Stimulated activated CD4-positive, alpha-beta T cell treated with anti-CD3 and anti-CD28 coated beads, Interleukin-15, amount 100 ng/mL, for 1 hour (primary cell): ENCODE data around the gene ZNF234.
"Not testable (repeated sequence)": the region's sequence is repeated elsewhere in the genome, so short reads cannot be mapped to it uniquely, and the experiment has no call there.

ENCODE experiments used
- DNase-seq, 2 donors: peaks; one replicate each; pipeline ENCODE4 v3.0.0-alpha.2; 2020; ENCODE audit warnings: low read depth in 1 of 2, low spot score in 1 of 2

The ZNF234 gene

DNA sequence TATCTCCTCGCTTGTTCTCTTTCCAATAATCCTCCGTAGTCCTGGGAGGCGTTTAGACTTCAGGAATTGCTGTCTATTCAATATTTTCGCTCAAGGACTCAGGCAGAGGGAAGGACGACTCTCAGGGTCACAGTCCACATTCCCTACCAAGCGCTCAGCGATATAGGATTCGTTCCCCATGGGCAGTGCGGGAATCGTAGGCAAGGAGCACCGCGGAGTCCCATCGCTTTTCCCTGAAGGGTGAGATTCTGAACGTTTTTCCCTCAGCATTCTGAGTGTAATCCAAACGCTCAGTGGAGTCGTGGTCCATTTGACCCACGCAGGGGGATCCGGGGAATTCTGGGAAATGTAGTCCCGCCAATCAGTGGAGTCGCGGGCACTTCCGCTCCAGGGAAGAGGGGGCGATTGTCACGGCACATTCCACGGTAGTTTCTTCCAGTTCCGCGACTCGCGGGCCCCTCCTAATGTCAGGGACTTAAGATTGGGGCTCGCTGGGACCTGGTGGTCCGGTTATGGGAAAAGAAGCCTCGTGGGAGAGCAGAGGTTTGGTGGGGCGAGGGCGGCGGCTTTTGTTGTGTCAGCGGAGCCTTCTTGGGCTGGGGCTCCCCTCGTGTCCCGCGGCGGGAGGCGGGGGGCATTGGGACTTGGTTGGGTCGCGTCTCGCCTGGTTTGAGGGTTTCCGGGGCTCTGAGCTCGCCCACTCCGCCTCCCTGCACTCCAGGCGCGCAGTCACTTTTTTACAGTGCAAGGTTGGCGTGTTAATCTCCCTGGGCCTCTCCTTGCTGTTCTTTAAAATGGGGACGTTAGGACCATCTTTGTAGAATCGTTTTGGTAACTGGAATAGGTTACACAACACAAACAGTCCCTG is at the start of gene ZNF234:
TSS of gene ZNF234 (plus strand) at position 364 of the 868 bp plus-strand sequence. CDS start 3,079 bp downstream, outside the sequence.
- peak; percentile 36 to 52 for DNase-seq

DNA sequence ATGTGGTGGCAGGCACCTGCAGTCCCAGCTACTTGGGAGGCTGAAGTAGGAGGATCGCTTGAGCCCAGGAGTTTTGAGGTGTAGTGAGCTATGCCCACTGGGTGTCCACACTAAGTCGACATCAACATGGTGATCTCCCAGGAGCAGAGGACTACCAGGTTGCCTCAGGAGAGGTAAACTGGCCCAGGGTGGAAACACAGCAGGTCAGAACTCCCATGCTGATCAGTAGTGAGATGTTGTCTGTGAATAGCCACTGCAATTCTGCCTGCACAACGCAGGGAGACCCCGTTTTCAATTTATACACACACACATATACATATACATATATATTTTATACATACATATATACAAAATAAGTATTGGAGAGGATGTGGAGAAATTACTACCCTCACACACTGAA is 49.2 kb upstream of the ZNF234 start:
- no peak for DNase-seq

DNA sequence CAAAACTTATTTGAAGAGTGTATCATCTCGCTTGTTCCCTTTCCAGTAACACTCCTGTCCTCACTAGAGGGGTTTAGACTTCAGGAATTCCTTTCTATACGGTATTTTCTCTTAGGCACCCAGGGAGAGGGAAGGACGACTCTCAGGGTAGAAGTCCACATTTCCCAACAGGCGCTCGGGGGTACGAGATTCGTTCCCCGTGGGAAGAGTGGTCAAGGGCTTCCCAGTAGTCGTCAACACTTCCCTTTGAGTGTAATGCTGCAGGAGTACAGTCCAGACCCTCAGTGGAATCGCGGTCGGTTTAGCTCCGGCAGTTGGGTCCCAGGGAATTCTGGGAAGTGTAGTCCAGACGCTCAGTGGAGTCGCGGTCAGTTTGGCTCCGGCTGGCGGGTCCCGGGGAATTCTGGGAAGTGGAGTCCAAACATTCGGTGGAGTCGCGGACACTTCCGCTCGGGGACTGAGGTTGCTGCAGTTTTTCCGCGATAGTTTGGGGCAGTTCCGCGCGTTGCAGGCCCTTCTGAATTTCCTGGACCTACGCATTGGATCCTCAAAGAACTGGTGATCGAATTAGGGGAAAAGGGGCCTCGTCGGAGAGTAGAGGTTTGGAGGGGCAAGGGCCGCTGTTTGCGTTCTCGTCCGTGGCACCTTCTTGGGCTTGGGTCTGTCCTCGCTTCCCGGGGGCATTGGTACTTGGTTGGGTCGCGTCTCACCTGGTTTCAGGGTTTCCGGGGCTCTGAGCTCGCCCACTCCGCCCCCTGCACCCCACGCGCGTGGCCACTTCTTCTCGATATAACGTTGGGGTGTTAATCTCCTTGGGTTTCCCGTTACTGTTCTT is 47.2 kb upstream of the ZNF234 start, which contains the start of gene ZNF224:
TSS of gene ZNF224 (plus strand) at position 431 of the 835 bp plus-strand sequence. CDS start 3,513 bp downstream, outside the sequence.
- peak; percentile 55 to 58 for DNase-seq

DNA sequence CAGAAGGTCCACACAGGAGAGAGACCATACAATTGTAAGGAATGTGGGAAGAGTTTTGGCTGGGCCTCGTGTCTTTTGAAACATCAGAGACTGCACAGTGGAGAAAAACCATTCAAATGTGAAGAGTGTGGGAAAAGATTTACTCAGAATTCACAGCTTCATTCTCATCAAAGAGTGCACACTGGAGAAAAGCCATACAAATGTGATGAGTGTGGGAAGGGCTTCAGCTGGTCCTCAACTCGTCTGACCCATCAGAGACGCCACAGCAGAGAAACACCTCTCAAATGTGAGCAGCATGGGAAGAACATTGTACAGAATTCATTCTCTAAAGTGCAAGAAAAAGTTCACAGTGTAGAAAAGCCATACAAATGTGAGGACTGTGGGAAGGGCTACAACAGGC is 33.6 kb upstream of the ZNF234 start:
- no peak for DNase-seq

DNA sequence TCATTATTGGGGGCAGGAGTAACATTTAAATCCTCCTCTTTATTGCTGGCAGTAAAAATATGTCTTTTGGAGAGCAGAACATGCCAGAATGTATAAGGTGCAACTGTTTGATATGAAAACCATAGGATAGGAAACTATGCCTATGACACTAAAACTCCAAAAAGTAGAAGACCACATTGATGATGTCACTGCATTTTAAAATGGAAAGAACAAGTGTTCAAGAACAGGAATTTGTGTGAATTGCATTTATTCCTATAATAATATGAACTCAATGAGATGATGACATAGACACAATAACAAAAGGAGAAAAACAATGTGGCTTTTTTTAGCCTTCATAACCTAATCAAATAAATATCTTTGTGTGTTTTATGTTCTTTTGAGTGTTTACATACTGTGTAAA is 31.9 kb upstream of the ZNF234 start:
- DNase-seq: no peak

DNA sequence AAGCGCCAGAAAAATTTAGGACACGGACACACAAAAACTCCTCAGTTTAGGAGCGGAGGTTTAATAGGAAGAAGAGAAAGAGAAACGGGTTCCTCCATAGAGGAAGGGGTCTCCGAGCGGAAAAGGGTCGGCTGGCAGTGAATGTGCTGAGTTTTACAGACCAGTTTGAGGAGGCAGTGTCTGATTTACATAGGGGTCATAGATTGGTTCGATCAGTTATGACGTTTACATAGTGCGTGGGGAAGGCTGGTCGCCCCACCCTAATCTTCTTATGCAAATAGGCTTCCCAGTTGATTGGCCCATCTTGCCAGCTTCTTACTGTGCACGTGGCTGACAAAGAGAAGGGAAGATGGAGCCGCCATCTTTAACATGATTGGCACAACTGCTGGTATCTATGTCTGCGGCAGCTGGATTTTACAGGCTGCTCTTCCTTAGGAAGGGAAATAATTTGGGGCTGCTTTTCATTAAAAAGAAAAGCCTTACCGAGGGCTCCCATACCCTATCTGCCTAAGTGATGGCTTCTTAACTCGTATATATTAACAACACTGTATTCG is 29.4 kb upstream of the ZNF234 start:
- no peak for DNase-seq

DNA sequence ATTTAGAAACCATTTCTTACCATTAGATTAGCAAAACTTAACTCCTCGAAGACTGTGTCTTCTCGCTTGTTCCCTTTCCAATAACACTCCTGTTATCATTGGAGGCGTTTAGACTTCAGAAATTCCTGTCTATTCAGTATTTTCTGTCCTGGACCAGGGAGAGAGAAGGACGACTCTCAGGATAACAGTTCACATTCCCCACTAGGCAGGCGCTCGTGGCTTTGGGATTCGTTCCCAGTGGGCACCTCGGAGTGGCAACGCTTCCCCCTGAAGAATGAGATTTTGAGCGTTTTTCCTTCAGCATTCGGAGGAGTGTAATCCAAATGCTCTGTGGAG is 28.6 kb upstream of the ZNF234 start:
- DNase-seq: no peak

DNA sequence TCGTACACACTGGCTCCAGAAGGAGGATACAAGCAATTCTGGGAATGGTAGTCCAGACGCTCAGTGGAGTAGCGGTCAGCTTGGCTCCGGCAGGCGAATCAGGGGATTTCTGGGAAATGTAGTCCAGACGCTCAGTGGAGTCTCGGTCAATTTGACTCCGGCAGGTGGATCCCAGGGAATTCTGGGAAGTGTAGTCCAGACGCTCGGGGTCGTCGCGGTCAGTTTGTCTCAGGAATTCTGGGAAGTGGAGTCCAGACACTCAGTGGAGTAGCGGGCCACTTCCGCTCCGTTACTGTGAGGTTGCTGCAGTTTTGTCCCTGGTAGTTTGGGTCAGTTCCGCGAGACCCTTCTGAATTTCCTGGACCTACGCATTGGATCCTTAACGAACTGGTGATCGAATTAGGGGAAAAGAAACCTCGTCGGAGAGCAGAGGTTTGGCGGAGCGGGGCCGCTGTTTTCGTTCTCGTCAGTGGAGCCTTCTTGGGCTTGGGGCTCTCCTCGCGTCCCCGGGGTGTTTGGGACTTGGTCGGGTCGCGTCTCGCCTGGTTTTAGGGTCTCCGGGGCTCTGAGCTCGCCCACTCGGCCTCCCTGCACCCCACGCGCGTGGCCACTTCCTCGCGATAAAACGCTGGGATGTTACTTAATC is 28.1 kb upstream of the ZNF234 start, which contains the start of gene ZNF225:
TSS of gene ZNF225 (plus strand) at position 262 of the 646 bp plus-strand sequence. CDS start 2,429 bp downstream, outside the sequence.
- DNase-seq: peak; percentile 56 to 58

DNA sequence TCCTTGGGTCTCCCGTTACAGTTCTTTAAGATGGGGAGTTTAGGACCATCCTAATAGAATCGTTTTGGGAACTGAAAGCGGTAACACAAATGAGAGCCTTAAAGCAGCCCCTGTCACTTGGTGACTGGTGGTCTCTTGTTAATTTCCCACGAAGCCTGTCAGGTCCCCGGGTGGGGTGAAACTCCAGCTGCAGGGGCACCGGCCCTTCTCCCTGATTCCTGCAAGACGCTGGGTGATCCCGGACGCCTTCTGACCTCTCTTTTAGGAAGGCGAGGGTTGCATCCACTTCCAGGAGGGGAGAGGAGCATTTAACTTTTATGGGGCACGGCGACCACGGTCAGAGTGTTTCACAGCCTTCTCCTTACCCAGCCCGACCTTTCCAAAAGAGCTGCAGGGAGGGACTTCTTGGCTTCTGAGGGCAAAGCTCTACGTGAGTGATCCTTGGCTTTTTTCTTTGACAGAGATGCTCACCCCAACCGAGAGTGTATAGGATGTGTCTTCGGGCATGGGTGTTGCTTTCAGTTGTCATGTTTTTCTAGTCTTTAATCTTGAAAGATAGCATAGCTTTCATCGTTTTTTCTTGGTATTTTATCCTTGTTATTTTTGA is 27.5 kb upstream of the ZNF234 start:
- no peak for DNase-seq

DNA sequence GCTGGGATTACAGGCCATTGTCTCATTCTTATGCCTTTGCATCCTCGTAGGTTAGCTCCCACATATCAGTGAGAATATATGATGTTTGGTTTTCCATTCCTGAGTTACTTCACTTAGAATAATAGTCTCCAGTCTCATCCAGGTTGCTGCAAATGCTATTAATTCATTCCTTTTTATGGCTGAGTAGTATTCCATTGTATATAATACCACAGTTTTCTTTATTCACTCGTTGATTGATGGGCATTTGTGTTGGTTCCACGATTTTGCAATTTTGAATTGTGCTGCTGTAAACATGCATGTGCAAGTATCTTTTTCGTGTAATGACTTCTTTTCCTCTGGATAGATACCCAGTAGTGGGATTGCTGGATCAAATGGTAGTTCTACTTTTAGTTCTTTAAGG is 20.2 kb upstream of the ZNF234 start:
- DNase-seq: not testable (repeated sequence)

DNA sequence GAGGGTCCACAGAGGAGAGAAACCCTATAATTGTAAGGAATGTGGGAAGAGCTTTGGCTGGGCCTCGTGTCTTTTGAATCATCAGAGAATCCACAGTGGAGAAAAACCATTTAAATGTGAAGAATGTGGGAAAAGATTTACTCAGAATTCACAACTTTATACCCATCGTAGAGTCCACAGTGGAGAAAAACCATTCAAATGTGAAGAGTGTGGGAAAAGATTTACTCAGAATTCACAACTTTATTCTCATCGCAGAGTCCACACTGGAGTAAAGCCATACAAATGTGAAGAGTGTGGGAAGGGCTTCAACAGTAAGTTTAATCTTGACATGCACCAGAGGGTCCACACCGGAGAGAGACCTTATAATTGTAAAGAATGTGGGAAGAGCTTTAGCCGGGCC is 9.4 kb upstream of the ZNF234 start:
- DNase-seq: no peak

DNA sequence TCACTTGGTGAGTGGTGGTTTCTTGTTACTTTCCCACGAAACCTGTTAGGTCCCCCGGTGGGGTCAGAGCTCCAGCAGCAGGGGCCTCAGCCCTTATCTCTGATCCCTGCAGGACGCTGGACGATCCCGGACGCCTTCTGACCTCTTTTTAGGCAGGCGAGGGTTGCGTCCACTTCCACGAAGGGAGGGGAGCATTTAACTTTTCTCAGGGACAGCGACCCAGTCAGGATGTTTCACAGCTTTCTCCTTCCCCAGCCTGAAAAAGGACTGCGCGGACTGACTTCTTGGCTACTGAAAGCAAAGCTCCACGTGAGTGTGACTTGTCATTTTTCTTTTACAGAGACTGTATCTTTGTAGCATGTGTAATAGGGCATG is 692 bp downstream of the ZNF234 start:
- no peak for DNase-seq

DNA sequence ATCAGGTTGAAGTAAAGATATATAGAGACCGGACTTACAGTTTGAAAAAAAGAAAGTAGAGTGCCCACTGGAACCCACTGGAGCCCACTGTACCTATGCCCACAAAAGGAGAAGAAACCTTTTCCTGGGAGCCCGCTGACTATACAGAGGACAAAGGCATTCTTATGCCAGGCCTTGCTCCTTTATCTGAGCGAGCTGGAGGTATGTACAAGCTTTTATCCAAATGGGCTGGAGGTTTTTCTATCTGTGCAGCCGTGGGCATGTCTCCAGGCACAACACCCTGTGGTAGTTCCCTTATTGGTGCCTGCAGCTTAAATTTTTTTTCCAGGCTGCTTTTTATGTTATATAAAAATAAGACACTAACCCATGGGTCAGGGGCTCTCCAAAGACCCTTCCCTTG is 8.4 kb downstream of the ZNF234 start:
- no peak for DNase-seq

DNA sequence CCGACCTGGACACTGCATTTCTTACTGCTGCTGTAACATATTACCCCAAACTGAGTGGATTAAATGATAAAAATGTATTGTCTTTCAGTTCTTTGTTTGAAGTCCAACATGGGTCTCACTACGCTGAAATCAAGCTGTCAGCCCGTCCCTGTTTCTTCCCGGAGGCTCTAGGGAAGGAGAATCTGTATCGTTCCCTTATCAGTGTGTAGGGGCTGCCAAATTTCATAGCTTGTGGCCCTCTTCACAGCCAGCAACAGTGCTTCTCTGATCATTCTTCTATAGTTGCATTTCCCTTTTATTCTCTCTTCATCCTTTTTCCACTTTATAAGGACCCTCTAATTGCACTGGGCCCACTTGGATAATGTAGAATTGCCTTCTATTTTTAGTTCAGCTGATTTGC is 10.1 kb downstream of the ZNF234 start:
- no peak for DNase-seq

DNA sequence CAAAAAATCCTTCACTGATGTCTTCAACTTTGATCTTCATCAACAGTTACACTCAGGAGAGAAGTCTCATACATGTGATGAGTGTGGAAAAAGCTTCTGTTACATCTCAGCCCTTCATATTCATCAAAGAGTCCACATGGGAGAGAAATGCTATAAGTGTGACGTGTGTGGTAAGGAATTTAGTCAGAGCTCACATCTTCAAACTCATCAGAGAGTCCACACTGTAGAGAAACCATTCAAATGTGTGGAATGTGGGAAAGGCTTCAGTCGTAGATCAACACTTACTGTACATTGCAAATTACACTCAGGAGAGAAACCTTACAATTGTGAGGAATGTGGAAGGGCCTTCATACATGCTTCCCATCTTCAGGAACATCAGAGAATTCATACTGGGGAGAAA is 15.1 kb downstream of the ZNF234 start:
- no peak for DNase-seq

DNA sequence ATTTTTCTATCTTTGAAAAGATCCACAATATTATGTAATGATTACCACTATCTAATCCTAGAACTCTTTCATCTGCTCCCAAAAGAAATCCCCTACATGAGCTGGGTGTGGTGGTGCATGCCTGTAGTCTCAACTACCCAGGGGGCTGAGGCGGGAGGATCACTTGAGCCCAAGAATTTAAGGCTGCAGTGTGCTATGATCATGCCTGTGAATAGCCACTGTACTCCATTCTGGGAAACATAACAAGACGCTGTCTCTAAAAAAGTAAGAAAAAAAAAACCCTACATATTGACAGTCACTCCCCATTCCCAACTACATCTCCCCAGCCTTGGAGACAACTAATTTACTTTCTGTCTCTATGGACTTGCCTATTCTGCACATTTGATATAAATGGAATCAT is 22.4 kb downstream of the ZNF234 start:
- no peak for DNase-seq

DNA sequence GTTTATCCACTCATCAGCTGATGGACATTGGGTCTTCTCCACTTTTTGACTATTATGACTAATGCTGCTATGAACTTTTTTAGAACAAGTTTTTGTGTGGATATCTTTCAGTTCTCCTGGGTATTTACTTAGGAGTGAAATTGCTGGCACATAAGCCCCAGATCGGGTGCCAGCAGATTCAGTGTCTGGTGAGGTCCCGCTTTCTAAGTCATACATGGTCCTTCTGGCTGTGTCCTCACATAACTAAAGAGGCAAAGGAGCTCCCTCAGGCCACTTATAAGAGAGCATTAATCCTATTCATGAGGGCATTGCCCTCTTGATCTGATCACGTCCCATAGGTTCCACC is 22.9 kb downstream of the ZNF234 start:
- no peak for DNase-seq

DNA sequence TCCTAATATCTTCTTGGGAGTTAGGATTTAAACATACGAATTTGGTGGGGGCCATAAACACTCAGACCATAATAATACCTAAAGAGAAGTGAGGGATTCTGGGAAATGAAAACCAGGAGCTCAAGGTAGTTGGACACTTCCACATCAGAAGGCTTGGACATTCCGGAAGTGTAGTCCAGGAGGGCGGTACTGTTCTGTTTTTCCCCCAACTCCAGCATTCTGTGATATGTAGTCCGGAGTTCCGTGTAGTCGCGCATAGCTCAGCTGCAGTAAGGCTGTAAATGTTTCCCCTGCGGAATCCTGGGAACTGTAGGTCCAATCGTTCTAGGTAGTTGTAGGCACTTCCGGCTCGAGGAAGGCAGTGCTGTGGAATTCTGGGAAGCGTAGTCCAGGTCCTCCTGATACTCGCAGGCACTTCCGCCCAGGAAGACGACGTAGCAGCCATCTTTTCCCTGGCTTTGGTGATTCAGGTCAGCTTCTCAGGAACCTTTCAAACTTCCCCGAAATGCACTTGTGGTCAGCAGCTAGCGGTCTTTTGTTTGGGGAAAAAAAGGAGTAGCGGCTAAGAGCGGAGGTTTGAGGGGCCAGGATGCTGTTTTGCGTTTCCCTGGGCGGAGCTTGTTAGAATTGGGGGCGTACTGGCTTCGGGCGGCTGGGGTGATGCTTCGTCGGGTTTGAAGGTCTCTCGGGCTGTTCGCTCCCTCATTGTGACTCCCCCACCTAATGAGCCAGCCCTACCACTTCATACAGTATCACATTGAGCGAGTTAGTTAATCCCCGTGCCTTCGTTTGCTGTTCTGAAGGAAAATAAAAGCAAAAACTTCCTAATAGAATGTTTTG is 23.5 kb downstream of the ZNF234 start, which contains the start of gene ZNF226:
TSS of gene ZNF226 (plus strand) at position 428 of the 840 bp plus-strand sequence. CDS start 4,981 bp downstream, outside the sequence.
- DNase-seq: peak; percentile 49 to 60

DNA sequence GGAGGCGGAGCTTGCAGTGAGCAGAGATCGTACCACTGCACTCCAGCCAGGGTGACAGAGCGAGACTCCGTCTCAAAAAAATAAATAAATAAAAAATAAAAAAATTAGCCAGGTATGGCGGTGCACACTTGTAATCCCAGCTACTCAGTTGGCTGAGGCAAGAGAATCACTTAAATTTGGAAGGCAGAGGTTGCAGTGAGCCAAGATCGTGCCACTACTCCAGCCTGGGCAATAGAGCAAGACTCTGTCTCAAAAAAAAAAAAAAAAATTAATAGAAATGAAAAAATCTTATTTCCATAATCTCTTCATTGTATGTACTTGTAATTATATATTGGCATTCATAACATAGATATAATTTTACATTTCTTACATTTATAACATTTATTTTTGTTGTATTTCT is 29.3 kb downstream of the ZNF234 start:
- DNase-seq: not testable (repeated sequence)

DNA sequence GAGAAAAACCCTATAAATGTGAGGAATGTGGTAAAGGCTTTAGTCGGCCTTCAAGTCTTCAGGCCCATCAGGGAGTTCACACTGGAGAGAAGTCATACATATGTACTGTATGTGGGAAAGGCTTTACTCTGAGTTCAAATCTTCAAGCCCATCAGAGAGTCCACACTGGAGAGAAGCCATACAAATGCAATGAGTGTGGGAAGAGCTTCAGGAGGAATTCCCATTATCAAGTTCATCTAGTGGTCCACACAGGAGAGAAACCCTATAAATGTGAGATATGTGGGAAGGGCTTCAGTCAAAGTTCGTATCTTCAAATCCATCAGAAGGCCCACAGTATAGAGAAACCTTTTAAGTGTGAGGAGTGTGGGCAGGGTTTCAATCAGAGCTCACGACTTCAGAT is 35.2 kb downstream of the ZNF234 start:
- DNase-seq: no peak
